Immature natural killer cell (primary cell): ENCODE measurements around the gene SBF2. TPM values are rescaled to one million over a fixed set of nuclear protein-coding genes. Genes with fewer than 3 reads are reported as not detected.

Source experiments
- DNase-seq, 3 donors: peaks; one replicate each; pipeline ENCODE4 v3.0.0; 2022; ENCODE audit warnings: mixed read lengths in 1 of 3
- H3K27ac Mint-ChIP-seq, 6 donors: one replicate each; pipeline ENCODE4 v1.8.0; 2020; ENCODE audit warnings: mixed read lengths in 6 of 6, mild to moderate bottlenecking in 5 of 6, inconsistent platforms in 4 of 6, moderate library complexity in 3 of 6
- H3K27me3 Mint-ChIP-seq, 3 donors: one replicate each; pipeline ENCODE4 v1.8.0; 2020 to 2021; ENCODE audit warnings: low read depth in 3 of 3, mild to moderate bottlenecking in 3 of 3, mixed read lengths in 3 of 3, moderate library complexity in 3 of 3, inconsistent platforms in 1 of 3
- H3K36me3 Mint-ChIP-seq, 3 donors: one replicate each; pipeline ENCODE4 v1.8.0; 2020; ENCODE audit warnings: mixed read lengths in 3 of 3, inconsistent platforms in 2 of 3, mild to moderate bottlenecking in 2 of 3
- H3K4me1 Mint-ChIP-seq, 2 donors: one replicate each; pipeline ENCODE4 v1.8.0; 2020; ENCODE audit warnings: inconsistent platforms in 2 of 2, mild to moderate bottlenecking in 2 of 2, mixed read lengths in 2 of 2, moderate library complexity in 1 of 2
- H3K4me3 Mint-ChIP-seq, 5 donors: one replicate each; pipeline ENCODE4 v1.8.0; 2020; ENCODE audit warnings: mild to moderate bottlenecking in 5 of 5, mixed read lengths in 5 of 5, inconsistent platforms in 3 of 5, moderate library complexity in 3 of 5
- H3K9me3 Mint-ChIP-seq, 6 donors: one replicate each; pipeline ENCODE4 v1.8.0; 2020; ENCODE audit warnings: mild to moderate bottlenecking in 6 of 6, mixed read lengths in 6 of 6, inconsistent platforms in 4 of 6, moderate library complexity in 3 of 6
- polyA plus RNA-seq, 3 donors: library from polyadenylated mRNA; unstranded; fragments of 300-500 nt; fragmentation: Illumina TruSeq; gene quantifications; one replicate each; pipeline ENCODE4 v1.2.3, GENCODE V29; 2021

Gene SBF2
- 1 to 10 TPM; 3.2 to 6.9 (median 4.7) TPM for polyA plus RNA-seq

- H3K4me3 Mint-ChIP-seq = peak within 1 kb of the TSS; percentile 83 to 93 (median 86)
- DNase-seq = peak; percentile 79 to 82 (median 82)
- peaks cover 2 to 29% (median 11%) of the 10 kb centered on the region in 3 donors for H3K27me3 Mint-ChIP-seq
- peaks cover 34 to 40% of the 10 kb centered on the region in 2 donors for H3K4me1 Mint-ChIP-seq
- peak within 1 kb of the TSS in 5 of 6 donors; percentile 24 to 83 (median 41) for H3K27ac Mint-ChIP-seq
- H3K9me3 Mint-ChIP-seq = no peaks in the 10 kb centered on the region
- H3K36me3 Mint-ChIP-seq = no peaks in the 10 kb centered on the region
Measured at GRCh38 chr11:10293423-10294289, at the start of gene SBF2. Gene SBF2, minus strand, starts transcription at chr11:10294219. Its CDS starts 150 bp downstream, at chr11:10294069.

- Mint-ChIP-seq H3K4me3 (no peak overlapping the region), H3K9me3 (no peaks in the 10 kb centered on the region), H3K36me3 (no peaks in the 10 kb centered on the region), H3K4me1 (no peaks in the 10 kb centered on the region), H3K27me3 (peaks cover 5 to 7% (median 7%) of the 10 kb centered on the region in 3 donors), H3K27ac (no peak overlapping the region)
- no peak for DNase-seq
Measured at GRCh38 chr11:10338287-10338686, 44.3 kb upstream of the SBF2 start.

- no peaks in the 10 kb centered on the region for H3K4me1 Mint-ChIP-seq
- H3K36me3 Mint-ChIP-seq = no peaks in the 10 kb centered on the region
- no peak overlapping the region for H3K27ac Mint-ChIP-seq
- H3K9me3 Mint-ChIP-seq = no peaks in the 10 kb centered on the region
- peaks cover 0 to 3% (median 2%) of the 10 kb centered on the region in 3 donors for H3K27me3 Mint-ChIP-seq
- H3K4me3 Mint-ChIP-seq = no peak overlapping the region
- DNase-seq = no peak
Measured at GRCh38 chr11:10333490-10333889, 39.5 kb upstream of the SBF2 start.

- Mint-ChIP-seq H3K4me3 (no peak overlapping the region), H3K27ac (no peak overlapping the region), H3K27me3 (peaks cover 0 to 3% (median 2%) of the 10 kb centered on the region in 3 donors), H3K9me3 (no peaks in the 10 kb centered on the region), H3K4me1 (no peaks in the 10 kb centered on the region), H3K36me3 (no peaks in the 10 kb centered on the region)
- no peak for DNase-seq
Measured at GRCh38 chr11:10331548-10332289, 37.7 kb upstream of the SBF2 start.

- H3K27ac Mint-ChIP-seq = no peak overlapping the region
- no peaks in the 10 kb centered on the region for H3K4me1 Mint-ChIP-seq
- H3K36me3 Mint-ChIP-seq = no peaks in the 10 kb centered on the region
- no peak overlapping the region for H3K4me3 Mint-ChIP-seq
- peaks cover 0 to 8% (median 3%) of the 10 kb centered on the region in 3 donors for H3K27me3 Mint-ChIP-seq
- no peak for DNase-seq
- no peaks in the 10 kb centered on the region for H3K9me3 Mint-ChIP-seq
Measured at GRCh38 chr11:10329935-10330334, 35.9 kb upstream of the SBF2 start.

- no peak overlapping the region for H3K4me3 Mint-ChIP-seq
- peaks cover 0 to 6% (median 3%) of the 10 kb centered on the region in 3 donors for H3K27me3 Mint-ChIP-seq
- no peaks in the 10 kb centered on the region for H3K9me3 Mint-ChIP-seq
- no peak for DNase-seq
- no peaks in the 10 kb centered on the region for H3K4me1 Mint-ChIP-seq
- H3K27ac Mint-ChIP-seq = no peak overlapping the region
- H3K36me3 Mint-ChIP-seq = no peaks in the 10 kb centered on the region
Measured at GRCh38 chr11:10329356-10329755, 35.3 kb upstream of the SBF2 start.

- Mint-ChIP-seq H3K36me3 (no peaks in the 10 kb centered on the region), H3K9me3 (no peaks in the 10 kb centered on the region), H3K27me3 (peaks cover 0 to 11% (median 0%) of the 10 kb centered on the region in 3 donors), H3K4me1 (no peaks in the 10 kb centered on the region), H3K4me3 (no peak overlapping the region), H3K27ac (no peak overlapping the region)
- no peak for DNase-seq
Measured at GRCh38 chr11:10328314-10329098, 34.5 kb upstream of the SBF2 start.

GRCh38 chr11:10327254-10327653, 33.2 kb upstream of the SBF2 start:
- Mint-ChIP-seq H3K4me3 (no peak overlapping the region), H3K9me3 (no peaks in the 10 kb centered on the region), H3K27ac (no peak overlapping the region), H3K4me1 (peaks cover 0 to 2% of the 10 kb centered on the region in 2 donors), H3K27me3 (peaks cover 0 to 11% (median 1%) of the 10 kb centered on the region in 3 donors), H3K36me3 (no peaks in the 10 kb centered on the region)
- DNase-seq = no peak

- no peak for DNase-seq
- Mint-ChIP-seq H3K4me3 (no peak overlapping the region), H3K27me3 (peaks cover 0 to 13% (median 1%) of the 10 kb centered on the region in 3 donors), H3K27ac (no peak overlapping the region), H3K4me1 (peaks cover 0 to 2% of the 10 kb centered on the region in 2 donors), H3K36me3 (no peaks in the 10 kb centered on the region), H3K9me3 (no peaks in the 10 kb centered on the region)
Measured at GRCh38 chr11:10326012-10326964, 32.3 kb upstream of the SBF2 start.

GRCh38 chr11:10325277-10326011, 31.4 kb upstream of the SBF2 start:
- DNase-seq = no peak
- no peak overlapping the region for H3K27ac Mint-ChIP-seq
- peaks cover 0 to 14% (median 1%) of the 10 kb centered on the region in 3 donors for H3K27me3 Mint-ChIP-seq
- no peaks in the 10 kb centered on the region for H3K9me3 Mint-ChIP-seq
- H3K36me3 Mint-ChIP-seq = no peaks in the 10 kb centered on the region
- H3K4me1 Mint-ChIP-seq = peaks cover 0 to 2% of the 10 kb centered on the region in 2 donors
- H3K4me3 Mint-ChIP-seq = no peak overlapping the region

GRCh38 chr11:10324474-10324873, 30.5 kb upstream of the SBF2 start:
- Mint-ChIP-seq H3K27ac (no peak overlapping the region), H3K27me3 (peaks cover 0 to 14% (median 1%) of the 10 kb centered on the region in 3 donors), H3K9me3 (no peaks in the 10 kb centered on the region), H3K36me3 (no peaks in the 10 kb centered on the region), H3K4me1 (peaks cover 0 to 2% of the 10 kb centered on the region in 2 donors), H3K4me3 (no peak overlapping the region)
- no peak for DNase-seq

- DNase-seq = no peak
- no peak overlapping the region for H3K4me3 Mint-ChIP-seq
- H3K9me3 Mint-ChIP-seq = no peaks in the 10 kb centered on the region
- H3K36me3 Mint-ChIP-seq = no peaks in the 10 kb centered on the region
- H3K4me1 Mint-ChIP-seq = peaks cover 0 to 2% of the 10 kb centered on the region in 2 donors
- no peak overlapping the region for H3K27ac Mint-ChIP-seq
- peaks cover 0 to 14% (median 1%) of the 10 kb centered on the region in 3 donors for H3K27me3 Mint-ChIP-seq
Measured at GRCh38 chr11:10323793-10324170, 29.8 kb upstream of the SBF2 start.
